ENCODE measurements around the gene MXRA8. TPM values are rescaled to one million over a fixed set of nuclear protein-coding genes. Genes with fewer than 3 reads are reported as not detected.

The MXRA8 gene
- total and polyA plus RNA-seq, 9 of the 15 experiments (the other 6 are each of a cell fraction or from before 2014, with no cell fraction given): 0.66 to 11.3 (median 6.3) TPM

- peak; percentile 94 to 96 for TF ChIP-seq MAZ (CRISPR knock-in tag; conservative IDR thresholded peaks at IDR 0.05 in 1 of 2, IDR thresholded peaks at IDR 0.05 in 1 of 2)
- peak; percentile 91 for TF ChIP-seq ZBTB12 (CRISPR knock-in tag; IDR thresholded peaks at IDR 0.05)
- TF ChIP-seq CREM (IDR thresholded peaks at IDR 0.05; ENCODE audit: low read depth): peak; percentile 97
- no peak for TF ChIP-seq CBFA2T2 (conservative IDR thresholded peaks at IDR 0.05)
- TF ChIP-seq ZFX (CRISPR knock-in tag; IDR thresholded peaks at IDR 0.05): peak; percentile 81
- peak; percentile 83; the same call in 1 of the 2 replicates for TF ChIP-seq MGA (IDR thresholded peaks at IDR 0.05)
- no peak for TF ChIP-seq ZNF518B (CRISPR knock-in tag; IDR thresholded peaks at IDR 0.05)
- TF ChIP-seq CBFA2T3 (IDR thresholded peaks at IDR 0.05): 0 out of 2 replicates have a peak, but pooled peaks have one; percentile 6
- TF ChIP-seq ZNF124 (CRISPR knock-in tag; IDR thresholded peaks at IDR 0.05): no peak
- no peak for TF ChIP-seq FOXM1 (IDR thresholded peaks at IDR 0.05; ENCODE audit: low read depth)
- TF ChIP-seq FOXM1 (CRISPR knock-in tag; IDR thresholded peaks at IDR 0.05; ENCODE audit: low read depth): peak; percentile 90
These were observed 41.0 kb upstream of the MXRA8 start, which contains the start of gene CCNL2 (continued) for GRCh38 chr1:1399187-1399871.
